Heart left ventricle (tissue), 16 donors: ENCODE results near the gene TBRG4. TPM values are rescaled to one million over a fixed set of nuclear protein-coding genes. Genes with fewer than 3 reads are reported as not detected.
A peak's percentile ranks its signal among the peaks of the same experiment; 100 is the strongest.

ENCODE experiments used
- ATAC-seq, 4 donors: fragments of 200-7000 bp; cut with Tn5 transposase; one replicate each; pipeline ENCODE4 v1.9.1; 2020 to 2022; ENCODE audit warnings: moderate library complexity in 4 of 4, mild to moderate bottlenecking in 3 of 4, moderate number of reproducible peaks in 1 of 4
- DNase-seq, 5 donors: peaks; one replicate each; pipeline ENCODE4 v3.0.0-alpha.2; 2020
- H3K27ac ChIP-seq, 12 donors: fragments of 200-600 bp; sonication (generic) in 4 of 12; one replicate each; pipeline versions ENCODE4 v1.5.0 to v1.8.0; 2016 to 2022; ENCODE audit warnings: mild to moderate bottlenecking in 2 of 12
- H3K27me3 ChIP-seq, 9 donors: fragments of 200-600 bp; sonication (generic) in 2 of 9; one replicate each; pipeline versions ENCODE4 v1.5.1 to v1.8.0; 2016 to 2022; ENCODE audit warnings: mild to moderate bottlenecking in 3 of 9
- H3K36me3 ChIP-seq, 9 donors: fragments of 200-600 bp; sonication (generic) in 2 of 9; one replicate each; pipeline versions ENCODE4 v1.5.0 to v1.8.0; 2018 to 2022; ENCODE audit warnings: mild to moderate bottlenecking in 2 of 9
- H3K4me1 ChIP-seq, 12 donors: fragments of 200-600 bp; sonication (generic) in 4 of 12; one replicate each; pipeline versions ENCODE4 v1.5.0 to v1.8.0; 2016 to 2022; ENCODE audit warnings: mild to moderate bottlenecking in 3 of 12
- H3K4me3 ChIP-seq, 12 donors: fragments of 200-600 bp; sonication (generic) in 4 of 12; one replicate each; pipeline versions ENCODE4 v1.5.0 to v1.8.0; 2017 to 2022; ENCODE audit warnings: mild to moderate bottlenecking in 9 of 12, moderate library complexity in 4 of 12
- H3K9me3 ChIP-seq, 12 donors: fragments of 200-600 bp; sonication (generic) in 4 of 12; one replicate each; pipeline versions ENCODE4 v1.5.0 to v1.8.0; 2016 to 2022; ENCODE audit warnings: mild to moderate bottlenecking in 1 of 12
- CTCF ChIP-seq, 12 donors: fragments of 200-600 bp; sonication (generic) in 4 of 12; IDR thresholded peaks; one replicate each; pipeline versions ENCODE4 v1.5.0 to v1.8.0; 2018 to 2022; ENCODE audit warnings: antibody characterized with exemption in 12 of 12, mild to moderate bottlenecking in 5 of 12
- POLR2A ChIP-seq, 2 donors: fragments of 450-650 bp; IDR thresholded peaks; one replicate each; pipeline ENCODE4 v1.6.1; 2017; ENCODE audit warnings: antibody characterized with exemption in 2 of 2, mild to moderate bottlenecking in 2 of 2, moderate library complexity in 2 of 2
- WGBS, 4 donors: extraction: QIAGEN DNeasy Blood & Tissue Kit in 2 of 4; methylation state at CpG; one replicate each; pipeline versions ENCODE4 v1.1.5 to v1.1.7; 2013 to 2018; 5-methylcytosine and 5-hydroxymethylcytosine counted together
- intact Hi-C, 10 donors: fragments of 100-400 bp; cut with DNase I; formaldehyde crosslinking; loops; one replicate each; pipeline versions ENCODE4 v1.11.1 to v1.14.2; 2022
- polyA plus RNA-seq, 2 donors: library from polyadenylated mRNA; stranded (reverse); fragments of 200-250 nt; gene quantifications; one replicate each; pipeline ENCODE4 v1.2.3, GENCODE V29; 2013
- total RNA-seq, 9 donors: library from RNA; depleted of rRNA in 2 of 9; stranded (reverse); fragments of >200 nt in 2 of 9; fragmentation: NEBNext Ultra II Directional in 3 of 9; extraction: Animal tissue kit (Norgen Biotek cat#: 25700) in 3 of 9; gene quantifications; one replicate each; pipeline versions ENCODE4 v1.1.0 to v1.2.4, GENCODE V29; 2016 to 2023
- donor health status: ischemic (EF 13 %, LVEDD 7.1; RV severe dilation, severe dysfunction).
- donor health status: healthy with polysubstance abuse.
- donor health status: DM: no; HTN: yes; CAD: no.
- donor health status: DM: no; HTN: no; CAD: no.
- donor health status: ischemic (EF 25% LVEDD 6.9; RV normal size, moderate dysfunction).
- donor health status: ischemic (EF 25% LVEDD 5.7; RV mildly dilated, moderate dysfunction).
- donor health status: healthy.
- donor health status: DM: yes; HTN: yes; CAD: no.
- donor health status: ischemic (EF 35%, LVEDD 5.7; RV mildly dilated, moderate dysfunction).
- donor health status: nonischemic (EF 11% LVEDD 7.7; RV severe dilation, severe dysfunction).
- donor health status: DM: yes; HTN: yes; CAD: no.
- donor health status: PGD.
- donor health status: ischemic (EF 29% LVEDD 5.4; RV normal size, mild dysfunction).
- donor health status: nonischemic (EF 23%, LVEDD 6.1; RV moderate dilation, normal function).

Gene TBRG4
- total and polyA plus RNA-seq, 11 donors: 58.0 to 125 (median 61.5) TPM

DNA sequence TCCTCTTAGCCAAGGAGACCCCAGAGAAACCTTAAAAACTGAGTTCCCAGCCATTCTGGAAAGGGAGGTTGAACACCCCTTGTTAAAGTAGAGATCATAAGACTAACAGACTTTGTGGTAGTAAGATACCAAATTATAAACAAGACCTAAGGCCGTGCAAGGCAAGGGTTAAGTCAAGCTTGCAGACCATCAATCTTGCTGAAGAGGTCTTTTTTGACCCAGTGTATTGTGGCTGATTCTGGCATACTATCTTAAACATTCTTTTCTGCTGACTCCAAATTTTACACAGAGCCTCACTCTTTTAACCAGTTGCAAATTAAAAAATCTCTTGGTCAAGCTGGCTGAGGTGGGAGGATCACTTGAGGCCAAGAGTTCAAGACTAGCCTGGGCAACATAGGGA lies 1.2 kb upstream of the TBRG4 start:
- H3K4me1 ChIP-seq: peaks cover 5 to 40% (median 30%) of the 10 kb centered on the region in 12 donors
- H3K27ac ChIP-seq: peak overlapping the region in 6 of 12 donors; percentile 86 to 98 (median 94)
- peaks cover 0 to 17% (median 14%) of the 10 kb centered on the region in 9 donors for H3K36me3 ChIP-seq
- no peaks in the 10 kb centered on the region for H3K9me3 ChIP-seq
- H3K4me3 ChIP-seq: peak overlapping the region in 5 of 12 donors; percentile 67 to 92 (median 71)
- H3K27me3 ChIP-seq: no peaks in the 10 kb centered on the region
- no peak for ATAC-seq
- TF ChIP-seq CTCF (IDR thresholded peaks at IDR 0.05) (no peak), POLR2A (IDR thresholded peaks at IDR 0.05) (no peak)
- 81 to 92% (median 88%) methylated on average over 1 of the region's 1 CpG for WGBS, 4 donors
- intact Hi-C loops: loop anchor here in 5 of 10 donors (1.0 to 10.0 kb wide), 8 partner anchors 110 to 538 kb away; partner anchors contain the start of genes CCM2 (in 2 of the 5), DDX56 (in 1 of the 5), PURB (in 1 of the 5) and TMED4 (in 1 of the 5)
- DNase-seq: no peak

DNA sequence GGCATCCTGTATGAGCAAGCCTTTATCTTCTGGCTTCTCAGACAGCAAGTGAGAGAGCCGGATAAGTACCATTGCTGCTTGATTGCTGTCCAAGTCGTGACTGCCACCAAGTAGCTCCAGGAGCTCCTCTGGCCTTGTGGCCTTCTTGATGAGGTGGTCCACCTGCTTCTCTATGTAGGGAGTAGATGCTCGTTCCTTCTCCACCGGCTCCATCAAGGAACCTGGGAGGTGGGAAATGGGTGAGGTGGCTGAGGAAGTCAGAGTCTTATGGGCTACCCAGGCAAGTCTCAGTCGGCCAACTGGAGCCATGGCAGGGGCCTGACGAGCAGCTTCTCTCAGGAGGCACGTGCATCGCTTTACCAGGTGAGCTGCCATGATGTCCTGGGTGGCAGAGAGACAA lies 2.6 kb downstream of the TBRG4 start:
- H3K9me3 ChIP-seq: no peaks in the 10 kb centered on the region
- no peak overlapping the region for H3K4me3 ChIP-seq
- no peak overlapping the region for H3K27ac ChIP-seq
- H3K27me3 ChIP-seq: no peaks in the 10 kb centered on the region
- peaks cover 4 to 55% (median 52%) of the 10 kb centered on the region in 9 donors for H3K36me3 ChIP-seq
- intact Hi-C loops: loop anchor here in 2 of 10 donors (5.0 kb wide), 2 partner anchors 107 to 222 kb away; partner anchors contain the start of genes CCM2 (in 1 of the 2) and PURB (in 1 of the 2)
- H3K4me1 ChIP-seq: peaks cover 5 to 72% (median 44%) of the 10 kb centered on the region in 12 donors
- TF ChIP-seq POLR2A (IDR thresholded peaks at IDR 0.05): no peak
- TF ChIP-seq CTCF (IDR thresholded peaks at IDR 0.05): no peak
- 59 to 81% (median 70%) methylated on average over 6 to 8 of the region's 8 CpGs for WGBS, 4 donors
- ATAC-seq (no peak), DNase-seq (no peak)

GRCh38 chr7:45107356-45107755 lies 4.1 kb downstream of the TBRG4 start:
- DNase-seq (no peak), ATAC-seq (no peak)
- peaks cover 5 to 78% (median 42%) of the 10 kb centered on the region in 12 donors for H3K4me1 ChIP-seq
- TF ChIP-seq CTCF (IDR thresholded peaks at IDR 0.05): no peak
- no peak for TF ChIP-seq POLR2A (IDR thresholded peaks at IDR 0.05)
- no peak overlapping the region for H3K27ac ChIP-seq
- 61 to 70% (median 64%) methylated on average over 3 of the region's 3 CpGs for WGBS, 4 donors
- H3K27me3 ChIP-seq: no peaks in the 10 kb centered on the region
- intact Hi-C loops: loop anchor here in 2 of 10 donors (5.0 kb wide), 2 partner anchors 105 to 220 kb away; partner anchors contain the start of genes CCM2 (in 1 of the 2) and PURB (in 1 of the 2)
- no peak overlapping the region for H3K4me3 ChIP-seq
- H3K36me3 ChIP-seq: peaks cover 6 to 70% (median 67%) of the 10 kb centered on the region in 9 donors
- H3K9me3 ChIP-seq: no peaks in the 10 kb centered on the region

DNA sequence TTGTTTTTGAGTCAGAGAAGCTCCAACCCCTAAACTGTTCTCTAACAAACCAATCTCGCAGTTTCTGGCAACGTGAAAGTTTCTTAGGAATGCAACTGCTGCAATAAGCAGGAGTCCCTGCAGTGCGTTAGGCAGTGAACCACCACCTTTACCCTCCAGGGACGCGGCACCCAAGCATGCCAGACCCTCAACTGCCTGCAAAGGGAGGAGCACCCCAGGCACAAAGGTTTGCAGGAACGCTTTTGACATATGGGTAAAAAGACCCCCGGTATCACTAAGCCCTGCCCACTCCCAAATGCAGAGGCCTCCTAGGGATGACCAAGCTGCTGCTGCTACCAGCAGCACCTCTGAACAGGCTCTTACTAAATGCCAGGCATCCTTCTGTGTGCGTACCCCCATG lies 4.7 kb downstream of the TBRG4 start:
- Histone ChIP-seq H3K27me3 (no peaks in the 10 kb centered on the region), H3K4me1 (peaks cover 5 to 74% (median 39%) of the 10 kb centered on the region in 12 donors), H3K27ac (no peak overlapping the region), H3K4me3 (no peak overlapping the region), H3K9me3 (no peaks in the 10 kb centered on the region), H3K36me3 (peaks cover 8 to 75% (median 73%) of the 10 kb centered on the region in 9 donors)
- intact Hi-C loops: loop anchor here in 2 of 10 donors (5.0 kb wide), 2 partner anchors 105 to 220 kb away; partner anchors contain the start of genes CCM2 (in 1 of the 2) and PURB (in 1 of the 2)
- no peak for TF ChIP-seq CTCF (IDR thresholded peaks at IDR 0.05)
- no peak for TF ChIP-seq POLR2A (IDR thresholded peaks at IDR 0.05)
- WGBS, 4 donors: 69 to 81% (median 75%) methylated on average over 6 to 8 of the region's 8 CpGs
- no peak for DNase-seq
- no peak for ATAC-seq
